Measurements from ENCODE around the gene ARG1.
"Not testable (repeated sequence)": the region's sequence is repeated elsewhere in the genome, so short reads cannot be mapped to it uniquely, and the experiment has no call there.

Gene ARG1

GRCh38 chr6:131572686-131573415 is at the start of gene ARG1:
TSS of gene ARG1 (plus strand) at chr6:131573226. CDS start at chr6:131573283, 57 bp downstream.
- H3K4me3 ChIP-seq (ENCODE audit: low read depth, low read length), result no peak within 1 kb of the TSS
- in situ Hi-C loops (cut with HindIII; ENCODE audit: low sequenced_read_pairs), result no loop called here
- TF ChIP-seq, protein P1, sequence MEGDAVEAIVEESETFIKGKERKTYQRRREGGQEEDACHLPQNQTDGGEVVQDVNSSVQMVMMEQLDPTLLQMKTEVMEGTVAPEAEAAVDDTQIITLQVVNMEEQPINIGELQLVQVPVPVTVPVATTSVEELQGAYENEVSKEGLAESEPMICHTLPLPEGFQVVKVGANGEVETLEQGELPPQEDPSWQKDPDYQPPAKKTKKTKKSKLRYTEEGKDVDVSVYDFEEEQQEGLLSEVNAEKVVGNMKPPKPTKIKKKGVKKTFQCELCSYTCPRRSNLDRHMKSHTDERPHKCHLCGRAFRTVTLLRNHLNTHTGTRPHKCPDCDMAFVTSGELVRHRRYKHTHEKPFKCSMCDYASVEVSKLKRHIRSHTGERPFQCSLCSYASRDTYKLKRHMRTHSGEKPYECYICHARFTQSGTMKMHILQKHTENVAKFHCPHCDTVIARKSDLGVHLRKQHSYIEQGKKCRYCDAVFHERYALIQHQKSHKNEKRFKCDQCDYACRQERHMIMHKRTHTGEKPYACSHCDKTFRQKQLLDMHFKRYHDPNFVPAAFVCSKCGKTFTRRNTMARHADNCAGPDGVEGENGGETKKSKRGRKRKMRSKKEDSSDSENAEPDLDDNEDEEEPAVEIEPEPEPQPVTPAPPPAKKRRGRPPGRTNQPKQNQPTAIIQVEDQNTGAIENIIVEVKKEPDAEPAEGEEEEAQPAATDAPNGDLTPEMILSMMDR (IDR thresholded peaks at IDR 0.05; ENCODE audit: low read depth, low read length, missing control alignments), result no peak
- DNase-seq (ENCODE audit: low read depth), result no peak

DNA sequence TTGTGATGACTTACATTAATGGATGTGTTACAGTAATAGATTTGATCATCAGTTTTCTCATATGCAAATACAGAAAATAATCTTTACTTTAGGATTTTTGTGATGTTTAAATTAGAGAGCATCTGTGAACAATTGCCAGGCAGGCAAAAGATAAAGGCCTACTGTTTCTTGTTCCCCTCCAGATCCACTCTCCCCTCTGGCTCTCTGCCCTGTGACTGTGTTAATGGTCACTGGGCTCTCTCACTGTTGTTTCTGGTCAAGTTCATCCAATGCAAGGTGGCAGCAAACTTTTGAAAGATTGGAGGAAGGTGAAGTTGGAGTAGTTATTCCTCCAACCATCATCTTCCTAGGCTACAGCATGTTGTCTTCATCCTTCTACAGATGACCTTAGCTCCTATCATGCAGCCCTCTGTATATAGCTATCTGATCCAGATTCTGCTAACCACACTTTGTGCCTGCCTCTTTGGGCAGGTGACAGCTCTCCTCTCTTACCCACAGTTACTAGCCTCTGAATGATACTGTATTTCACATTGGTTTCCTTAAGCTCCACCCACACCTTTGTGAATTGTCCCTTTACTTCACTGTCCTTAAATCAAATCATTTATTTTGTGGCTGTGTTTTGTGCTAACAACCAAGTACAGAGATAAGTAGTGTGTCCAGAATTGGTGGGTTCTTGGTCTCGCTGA is 48.9 kb upstream of the ARG1 start:
- in situ Hi-C loops (cut with HindIII; ENCODE audit: low sequenced_read_pairs), result no loop called here
- H3K4me3 ChIP-seq (ENCODE audit: low read depth, low read length), result no peak overlapping the region
- TF ChIP-seq, protein P1 (IDR thresholded peaks at IDR 0.05; ENCODE audit: low read depth, low read length, missing control alignments), result no peak
- no peak for DNase-seq (ENCODE audit: low read depth)

- TF ChIP-seq, protein P1 (IDR thresholded peaks at IDR 0.05; ENCODE audit: low read depth, low read length, missing control alignments), result no peak
- DNase-seq (ENCODE audit: low read depth), result no peak
- H3K4me3 ChIP-seq (ENCODE audit: low read depth, low read length), result no peak overlapping the region
- in situ Hi-C loops (cut with HindIII; ENCODE audit: low sequenced_read_pairs), result no loop called here
These were observed 48.2 kb upstream of the ARG1 start for GRCh38 chr6:131524695-131525336.

DNA sequence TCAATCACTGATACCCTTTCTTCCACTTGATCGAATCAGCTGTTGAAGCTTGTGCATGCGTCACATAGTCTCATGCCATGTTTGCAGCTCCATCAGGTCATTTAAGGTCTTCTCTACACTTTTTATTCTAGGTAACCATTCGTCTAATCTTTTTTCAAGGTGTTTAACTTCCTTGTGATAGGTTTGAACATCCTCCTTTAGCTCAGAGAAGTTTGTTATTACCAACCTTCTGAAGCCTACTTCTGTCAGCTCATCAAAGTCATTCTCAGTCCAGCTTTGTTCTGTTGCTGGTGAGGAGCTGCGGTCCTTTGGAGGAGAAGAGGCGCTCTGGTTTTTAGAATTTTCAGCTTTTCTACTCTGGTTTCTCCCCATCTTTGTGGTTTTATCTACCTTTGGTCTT is 42.1 kb upstream of the ARG1 start:
- H3K4me3 ChIP-seq (ENCODE audit: low read depth, low read length); DNase-seq (ENCODE audit: low read depth); in situ Hi-C loops (cut with HindIII; ENCODE audit: low sequenced_read_pairs): not testable (repeated sequence)

- in situ Hi-C loops (cut with HindIII; ENCODE audit: low sequenced_read_pairs); DNase-seq (ENCODE audit: low read depth); H3K4me3 ChIP-seq (ENCODE audit: low read depth, low read length): not testable (repeated sequence)
These were observed 41.3 kb upstream of the ARG1 start for GRCh38 chr6:131531681-131532080.

DNA sequence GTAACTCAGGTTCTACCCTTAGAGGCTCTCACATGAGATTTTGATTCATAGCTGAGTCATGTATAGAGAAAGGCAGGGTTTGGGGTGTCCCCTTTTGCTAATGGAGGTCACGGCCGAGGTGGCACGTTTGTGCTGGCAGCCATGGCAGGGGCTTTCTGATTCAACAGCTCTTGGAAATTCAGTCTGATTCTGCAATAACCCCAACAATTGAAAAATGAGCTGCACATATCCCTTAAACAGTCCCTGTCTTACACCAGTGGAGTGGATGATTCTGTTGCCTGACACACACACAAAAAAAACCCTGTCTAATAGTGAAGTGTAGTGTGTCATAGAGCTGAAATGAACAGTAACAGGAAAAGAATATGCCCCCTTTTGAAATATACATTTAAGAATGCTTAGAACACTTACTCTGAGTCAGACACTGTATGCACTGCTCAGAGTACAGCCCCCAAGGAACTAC is 40.4 kb upstream of the ARG1 start:
- H3K4me3 ChIP-seq (ENCODE audit: low read depth, low read length), result no peak overlapping the region
- DNase-seq (ENCODE audit: low read depth), result no peak
- in situ Hi-C loops (cut with HindIII; ENCODE audit: low sequenced_read_pairs), result no loop called here
- TF ChIP-seq, protein P1 (IDR thresholded peaks at IDR 0.05; ENCODE audit: low read depth, low read length, missing control alignments), result no peak

DNA sequence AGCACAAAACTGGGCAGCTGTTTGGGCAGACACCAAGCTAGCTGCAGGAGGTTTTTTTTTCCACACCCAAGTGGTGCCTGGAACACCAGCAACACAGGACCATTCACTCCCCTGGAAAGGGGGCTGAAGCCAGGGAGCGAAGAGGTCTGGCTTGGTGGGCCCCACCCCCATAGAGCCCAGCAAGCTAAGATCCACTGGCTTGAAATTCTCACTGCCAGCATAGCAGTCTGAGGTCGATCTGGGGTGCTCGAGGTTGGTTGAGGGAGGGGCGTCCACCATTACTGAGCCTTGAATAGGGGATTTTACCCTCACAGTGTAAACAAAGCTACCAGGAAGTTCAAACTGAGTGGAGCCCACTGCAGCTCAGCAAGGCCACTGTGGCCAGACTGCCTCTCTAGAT is 34.4 kb upstream of the ARG1 start:
- H3K4me3 ChIP-seq (ENCODE audit: low read depth, low read length); in situ Hi-C loops (cut with HindIII; ENCODE audit: low sequenced_read_pairs); DNase-seq (ENCODE audit: low read depth): not testable (repeated sequence)

GRCh38 chr6:131545317-131545716 is 27.7 kb upstream of the ARG1 start:
- no peak overlapping the region for H3K4me3 ChIP-seq (ENCODE audit: low read depth, low read length)
- no peak for DNase-seq (ENCODE audit: low read depth)
- in situ Hi-C loops (cut with HindIII; ENCODE audit: low sequenced_read_pairs), result no loop called here
- TF ChIP-seq, protein P1 (IDR thresholded peaks at IDR 0.05; ENCODE audit: low read depth, low read length, missing control alignments), result no peak

All from astrocyte of the cerebellum (primary cell).